SK-N-SH (cell line): ENCODE measurements around the gene JPH3. TPM values are rescaled to one million over a fixed set of nuclear protein-coding genes. Genes with fewer than 3 reads are reported as not detected.

Experiments used
- CTCF ChIA-PET: fragments of 300-600, 350-600 bp; formaldehyde crosslinking; extraction: SDS; loops from one replicate; lab custom pipeline; 2021; lab: Yijun Ruan, JAX
- POLR2A ChIA-PET: fragments of 350-600 bp; sonication (Branson Sonifier 250); formaldehyde crosslinking; extraction: SDS; loops from one replicate; lab custom pipeline; 2020; ENCODE audit warnings: antibody characterized with exemption, inconsistent platforms; lab: Yijun Ruan, JAX
- DNase-seq: peaks from one replicate; pipeline ENCODE4 v3.0.0; 2012
- H2AFZ ChIP-seq: fragments of 200-600 bp; sonication (generic); 2 replicates; pipeline ENCODE4 v1.8.1; 2016; ENCODE audit warnings: antibody characterized with exemption, mild to moderate bottlenecking, low read depth
- H3F3A ChIP-seq: fragments of 200-600 bp; sonication (generic); replicated peaks from 2 replicates; pipeline ENCODE3; 2016; ENCODE audit warnings: antibody characterized with exemption, mild to moderate bottlenecking; ENCODE audit not compliant: insufficient read depth
- H3K27ac ChIP-seq, 2 experiments: fragments of 200-500 bp in 1 of 2; fragments of 200-600 bp in 1 of 2; sonication (Bioruptor generic) in 1 of 2; sonication (generic), shearing (Covaris generic) in 1 of 2; 2 replicates each; pipeline versions ENCODE4 v1.5.1 to v1.6.1; 2014 to 2016; ENCODE audit warnings: low read depth in 2 of 2, inconsistent platforms in 1 of 2, low read length in 1 of 2, mild to moderate bottlenecking in 1 of 2, mixed read lengths in 1 of 2
- H3K27me3 ChIP-seq: fragments of 200-600 bp; sonication (generic), shearing (Covaris generic); 2 replicates; pipeline ENCODE4 v1.6.1; 2016; ENCODE audit warnings: mixed run types; ENCODE audit not compliant: insufficient read depth
- H3K36me3 ChIP-seq, 2 experiments: fragments of 200-500 bp in 1 of 2; fragments of 200-600 bp in 1 of 2; sonication (Bioruptor generic) in 1 of 2; sonication (generic) in 1 of 2; replicated peaks in 1 of 2; 2 replicates each; pipeline versions ENCODE3 to v1.5.1; 2014 to 2016; ENCODE audit warnings: low read length in 1 of 2, mild to moderate bottlenecking in 1 of 2; ENCODE audit not compliant: insufficient read depth in 2 of 2, control insufficient read depth in 1 of 2
- H3K4me1 ChIP-seq, 2 experiments: fragments of 200-500 bp in 1 of 2; fragments of 200-600 bp in 1 of 2; sonication (Bioruptor generic) in 1 of 2; sonication (generic), shearing (Covaris generic) in 1 of 2; 2 replicates each; pipeline versions ENCODE4 v1.5.1 to v1.6.1; 2014 to 2016; ENCODE audit warnings: low read depth in 1 of 2, low read length in 1 of 2, mixed run types in 1 of 2; ENCODE audit not compliant: insufficient read depth in 2 of 2, control insufficient read depth in 1 of 2
- H3K4me2 ChIP-seq: fragments of 200-600 bp; sonication (generic), shearing (Covaris generic); 2 replicates; pipeline ENCODE4 v1.6.1; 2017; ENCODE audit warnings: mixed run types
- H3K4me3 ChIP-seq, 2 experiments: fragments of 200-500 bp in 1 of 2; fragments of 200-600 bp in 1 of 2; sonication (Bioruptor generic) in 1 of 2; sonication (generic), shearing (Covaris generic) in 1 of 2; 2 replicates each; pipeline versions ENCODE4 v1.5.1 to v1.8.1; 2014 to 2016; ENCODE audit warnings: low read depth in 2 of 2, inconsistent platforms in 1 of 2, low read length in 1 of 2, mild to moderate bottlenecking in 1 of 2, mixed read lengths in 1 of 2, moderate library complexity in 1 of 2
- H3K79me2 ChIP-seq: fragments of 200-600 bp; sonication (generic); 2 replicates; pipeline ENCODE4 v1.8.1; 2017; ENCODE audit warnings: mild to moderate bottlenecking; ENCODE audit not compliant: insufficient read depth
- H3K9ac ChIP-seq: fragments of 200-600 bp; sonication (generic); 2 replicates; pipeline ENCODE4 v1.6.1; 2017; ENCODE audit warnings: mixed run types
- H3K9me2 ChIP-seq: fragments of 200-600 bp; sonication (generic); 2 replicates; pipeline ENCODE4 v1.6.1; 2017; ENCODE audit warnings: mixed run types
- H3K9me3 ChIP-seq: fragments of 200-600 bp; sonication (generic); 2 replicates; pipeline ENCODE4 v1.6.1; 2017; ENCODE audit warnings: mixed run types, mild to moderate bottlenecking, moderate library complexity
- H4K20me1 ChIP-seq: fragments of 200-600 bp; sonication (generic); 2 replicates; pipeline ENCODE4 v1.6.1; 2017; ENCODE audit warnings: mild to moderate bottlenecking, mixed run types; ENCODE audit not compliant: insufficient read depth
- EP300 ChIP-seq, 2 experiments: IDR thresholded peaks; 2 replicates each; pipeline versions ENCODE4 v1.4.0 to v1.6.1; 2012; ENCODE audit warnings: borderline replicate concordance in 1 of 2, low read depth in 1 of 2, low read length in 1 of 2
- EZH2phosphoT487 ChIP-seq: fragments of 200-600 bp; sonication (generic); IDR thresholded peaks from 2 replicates; pipeline ENCODE4 v1.6.1; 2017; ENCODE audit warnings: low read depth, mixed run types, mild to moderate bottlenecking, antibody characterized with exemption, moderate library complexity, borderline replicate concordance
- JUND ChIP-seq: IDR thresholded peaks from 2 replicates; pipeline ENCODE4 v1.4.0; 2012
- MEF2A ChIP-seq: IDR thresholded peaks from 2 replicates; pipeline ENCODE4 v1.4.0; 2012; ENCODE audit warnings: low read depth, borderline replicate concordance
- MXI1 ChIP-seq: IDR thresholded peaks from 2 replicates; pipeline ENCODE4 v1.6.1; 2012; ENCODE audit warnings: mild to moderate bottlenecking, low read depth, low read length, improper control_type of control experiment
- POLR2AphosphoS5 ChIP-seq: IDR thresholded peaks from 2 replicates; pipeline ENCODE4 v1.6.1; 2012; ENCODE audit warnings: low read depth, low read length
- RAD21 ChIP-seq: IDR thresholded peaks from 2 replicates; pipeline ENCODE4 v1.6.1; 2012; ENCODE audit warnings: mild to moderate bottlenecking, low read length
- RCOR1 ChIP-seq: fragments of 150-350 bp; IDR thresholded peaks from 2 replicates; pipeline ENCODE4 v1.6.1; 2017; ENCODE audit warnings: antibody characterized with exemption, low read length
- RXRA ChIP-seq: IDR thresholded peaks from 2 replicates; pipeline ENCODE4 v1.4.0; 2012; ENCODE audit warnings: low read depth, mild to moderate bottlenecking, borderline replicate concordance
- SIN3A ChIP-seq: IDR thresholded peaks from 2 replicates; pipeline ENCODE4 v1.6.1; 2012; ENCODE audit warnings: low read depth, mild to moderate bottlenecking, low read length, moderate library complexity, borderline replicate concordance
- TAF1 ChIP-seq: IDR thresholded peaks from 2 replicates; pipeline ENCODE4 v1.6.1; 2012; ENCODE audit warnings: low read depth, mild to moderate bottlenecking, low read length, moderate library complexity, borderline replicate concordance
- TCF12 ChIP-seq: IDR thresholded peaks from 2 replicates; pipeline ENCODE4 v1.4.0; 2012
- TEAD4 ChIP-seq: IDR thresholded peaks from 2 replicates; pipeline ENCODE4 v1.4.0; 2012; ENCODE audit warnings: mild to moderate bottlenecking, borderline replicate concordance; ENCODE audit not compliant: insufficient read depth
- YY1 ChIP-seq: IDR thresholded peaks from 2 replicates; pipeline ENCODE4 v1.4.0; 2012; ENCODE audit warnings: low read depth, mild to moderate bottlenecking
- WGBS: methylation state at CpG from one replicate; pipeline ENCODE4 v1.1.6; 2017; ENCODE audit warnings: low lambda C conversion rate; 5-methylcytosine and 5-hydroxymethylcytosine counted together
- polyA plus RNA-seq, 3 experiments: library from polyadenylated mRNA; depleted of rRNA; stranded (reverse); fragments of >200 nt; gene quantifications; 2 replicates each; pipeline ENCODE4 v1.2.3, GENCODE V29; 2012
- TF ChIP-seq, protein P1 (sequence below): fragments of 150-350 bp; IDR thresholded peaks from 2 replicates; pipeline ENCODE4 v1.6.1; 2017; ENCODE audit warnings: antibody characterized with exemption, low read length, low read depth, borderline replicate concordance
- TF ChIP-seq, protein P2 (sequence below): IDR thresholded peaks from 2 replicates; pipeline ENCODE4 v1.4.0; 2012; ENCODE audit warnings: low read depth, borderline replicate concordance
- TF ChIP-seq, protein P3 (sequence below): IDR thresholded peaks from 2 replicates; pipeline ENCODE4; 2012

Gene JPH3
- polyA plus RNA-seq, 1 of the 3 experiments (the other 2 are of a cell fraction) = 0.25 TPM

DNA sequence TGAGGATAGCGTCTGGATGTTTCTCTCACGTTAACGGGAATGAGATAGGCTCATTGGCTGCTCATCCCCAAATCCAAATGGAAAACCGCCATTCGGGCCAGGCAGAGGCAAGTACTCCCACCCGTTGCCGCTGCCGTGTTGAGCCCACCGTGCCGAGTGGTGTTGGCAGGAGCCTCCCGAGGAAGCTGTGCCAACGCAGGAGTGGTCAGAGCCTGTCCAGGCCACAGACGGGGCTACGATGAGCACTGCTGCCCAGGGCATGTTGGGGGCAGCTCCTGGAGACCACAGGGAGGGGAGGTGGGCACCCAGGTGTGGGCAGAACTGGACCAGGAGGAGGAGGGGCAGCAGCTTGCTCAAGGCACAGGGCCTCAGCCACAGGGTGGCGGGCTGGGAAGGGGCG, 91.5 kb downstream of the JPH3 start:
- POLR2A ChIA-PET = no interaction called here
- Histone ChIP-seq H4K20me1 (no peaks in the 10 kb centered on the region), H2AFZ (no peak overlapping the region)
- WGBS = 98% methylated on average over 6 of the region's 16 CpGs
- TF ChIP-seq TCF12 = no peak
- TF ChIP-seq YY1 = no peak
- TF ChIP-seq, protein P1, sequence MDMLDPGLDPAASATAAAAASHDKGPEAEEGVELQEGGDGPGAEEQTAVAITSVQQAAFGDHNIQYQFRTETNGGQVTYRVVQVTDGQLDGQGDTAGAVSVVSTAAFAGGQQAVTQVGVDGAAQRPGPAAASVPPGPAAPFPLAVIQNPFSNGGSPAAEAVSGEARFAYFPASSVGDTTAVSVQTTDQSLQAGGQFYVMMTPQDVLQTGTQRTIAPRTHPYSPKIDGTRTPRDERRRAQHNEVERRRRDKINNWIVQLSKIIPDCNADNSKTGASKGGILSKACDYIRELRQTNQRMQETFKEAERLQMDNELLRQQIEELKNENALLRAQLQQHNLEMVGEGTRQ = no peak
- TF ChIP-seq TEAD4 = no peak
- no peak for TF ChIP-seq EP300 (IDR thresholded peaks at IDR 0.05; ENCODE audit: borderline replicate concordance in 1 of 2, low read depth in 1 of 2, low read length in 1 of 2)
- TF ChIP-seq SIN3A = no peak
- TF ChIP-seq TAF1 = no peak
- TF ChIP-seq, protein P2, sequence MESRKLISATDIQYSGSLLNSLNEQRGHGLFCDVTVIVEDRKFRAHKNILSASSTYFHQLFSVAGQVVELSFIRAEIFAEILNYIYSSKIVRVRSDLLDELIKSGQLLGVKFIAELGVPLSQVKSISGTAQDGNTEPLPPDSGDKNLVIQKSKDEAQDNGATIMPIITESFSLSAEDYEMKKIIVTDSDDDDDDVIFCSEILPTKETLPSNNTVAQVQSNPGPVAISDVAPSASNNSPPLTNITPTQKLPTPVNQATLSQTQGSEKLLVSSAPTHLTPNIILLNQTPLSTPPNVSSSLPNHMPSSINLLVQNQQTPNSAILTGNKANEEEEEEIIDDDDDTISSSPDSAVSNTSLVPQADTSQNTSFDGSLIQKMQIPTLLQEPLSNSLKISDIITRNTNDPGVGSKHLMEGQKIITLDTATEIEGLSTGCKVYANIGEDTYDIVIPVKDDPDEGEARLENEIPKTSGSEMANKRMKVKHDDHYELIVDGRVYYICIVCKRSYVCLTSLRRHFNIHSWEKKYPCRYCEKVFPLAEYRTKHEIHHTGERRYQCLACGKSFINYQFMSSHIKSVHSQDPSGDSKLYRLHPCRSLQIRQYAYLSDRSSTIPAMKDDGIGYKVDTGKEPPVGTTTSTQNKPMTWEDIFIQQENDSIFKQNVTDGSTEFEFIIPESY = no peak
- TF ChIP-seq, protein P3, sequence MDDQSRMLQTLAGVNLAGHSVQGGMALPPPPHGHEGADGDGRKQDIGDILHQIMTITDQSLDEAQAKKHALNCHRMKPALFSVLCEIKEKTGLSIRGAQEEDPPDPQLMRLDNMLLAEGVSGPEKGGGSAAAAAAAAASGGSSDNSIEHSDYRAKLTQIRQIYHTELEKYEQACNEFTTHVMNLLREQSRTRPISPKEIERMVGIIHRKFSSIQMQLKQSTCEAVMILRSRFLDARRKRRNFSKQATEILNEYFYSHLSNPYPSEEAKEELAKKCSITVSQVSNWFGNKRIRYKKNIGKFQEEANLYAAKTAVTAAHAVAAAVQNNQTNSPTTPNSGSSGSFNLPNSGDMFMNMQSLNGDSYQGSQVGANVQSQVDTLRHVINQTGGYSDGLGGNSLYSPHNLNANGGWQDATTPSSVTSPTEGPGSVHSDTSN = no peak
- TF ChIP-seq RCOR1 = no peak
- TF ChIP-seq RAD21 = no peak
- TF ChIP-seq POLR2AphosphoS5 = no peak
- no peak for TF ChIP-seq RXRA
- TF ChIP-seq EZH2phosphoT487 = no peak
- no peak for TF ChIP-seq JUND
- TF ChIP-seq MXI1 = no peak
- TF ChIP-seq MEF2A = no peak
- TF ChIP-seq, all 33 proteins: peak for 0
- no peak for DNase-seq
- Histone ChIP-seq H3K36me3 (peaks cover 0 to 32% of the 10 kb centered on the region in 2 experiments), H3K9ac (no peak overlapping the region), H3K4me1 (no peaks in the 10 kb centered on the region), H3K4me2 (no peak overlapping the region), H3K4me3 (no peak overlapping the region), H3K27me3 (no peaks in the 10 kb centered on the region), H3K79me2 (no peaks in the 10 kb centered on the region), H3K27ac (no peak overlapping the region; a peak in 1 of 4 replicates), H3K9me3 (no peaks in the 10 kb centered on the region), H3K9me2 (no peaks in the 10 kb centered on the region), H3F3A (no peaks in the 10 kb centered on the region)
- CTCF ChIA-PET = interaction anchor here (0.6 to 3.3 kb wide), 3 partner anchors 9 to 75 kb away, joined by 3 to 19 read pairs (median 5); no protein-coding TSS in a partner anchor
